ENCODE results near the gene GPC5.

Gene GPC5

GRCh38 chr13:92830821-92831220 is 1432.4 kb downstream of the GPC5 start:
- TF ChIP-seq CTCF (conservative IDR thresholded peaks at IDR 0.05; ENCODE audit: control insufficient read depth, insufficient read depth, low read depth, low read length), result no peak
- H3K4me3 ChIP-seq (ENCODE audit: control insufficient read depth, low read depth, low read length), result no peak overlapping the region
- no peak for DNase-seq (ENCODE audit: low read depth)

DNA sequence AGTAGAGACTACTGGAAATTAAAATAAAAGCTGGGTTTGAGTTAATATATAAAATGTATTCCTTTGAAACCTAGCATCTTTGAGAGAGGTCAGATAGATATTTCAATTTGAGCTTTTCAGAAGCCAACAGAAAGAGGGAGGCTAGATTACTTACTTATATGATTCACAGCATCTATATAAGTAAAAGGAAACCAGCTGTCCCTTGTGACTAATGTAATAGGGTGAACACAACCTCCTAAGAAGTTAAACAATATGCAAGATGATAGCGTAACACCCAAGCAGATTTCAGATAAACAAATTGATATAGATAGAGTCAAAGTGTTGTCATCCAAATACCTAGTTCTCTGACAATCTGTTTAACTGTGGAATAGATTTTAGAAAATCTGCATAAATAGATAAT is 1434.7 kb downstream of the GPC5 start:
- peak; percentile 13 for DNase-seq (ENCODE audit: low read depth)
- no peak for TF ChIP-seq CTCF (conservative IDR thresholded peaks at IDR 0.05; ENCODE audit: control insufficient read depth, insufficient read depth, low read depth, low read length)
- no peak overlapping the region for H3K4me3 ChIP-seq (ENCODE audit: control insufficient read depth, low read depth, low read length)

GRCh38 chr13:92836171-92836570 is 1437.8 kb downstream of the GPC5 start:
- no peak overlapping the region for H3K4me3 ChIP-seq (ENCODE audit: control insufficient read depth, low read depth, low read length)
- no peak for DNase-seq (ENCODE audit: low read depth)
- no peak for TF ChIP-seq CTCF (conservative IDR thresholded peaks at IDR 0.05; ENCODE audit: control insufficient read depth, insufficient read depth, low read depth, low read length)

GRCh38 chr13:92838786-92839185 is 1440.4 kb downstream of the GPC5 start:
- TF ChIP-seq CTCF (conservative IDR thresholded peaks at IDR 0.05; ENCODE audit: control insufficient read depth, insufficient read depth, low read depth, low read length), result no peak
- no peak overlapping the region for H3K4me3 ChIP-seq (ENCODE audit: control insufficient read depth, low read depth, low read length)
- peak; percentile 96 for DNase-seq (ENCODE audit: low read depth)

- TF ChIP-seq CTCF (conservative IDR thresholded peaks at IDR 0.05; ENCODE audit: control insufficient read depth, insufficient read depth, low read depth, low read length), result no peak
- peak; percentile 90 for DNase-seq (ENCODE audit: low read depth)
- no peak overlapping the region for H3K4me3 ChIP-seq (ENCODE audit: control insufficient read depth, low read depth, low read length)
These were observed 1443.7 kb downstream of the GPC5 start for GRCh38 chr13:92842145-92842544.

GRCh38 chr13:92843549-92843948 is 1445.1 kb downstream of the GPC5 start:
- peak; percentile 81 for DNase-seq (ENCODE audit: low read depth)
- TF ChIP-seq CTCF (conservative IDR thresholded peaks at IDR 0.05; ENCODE audit: control insufficient read depth, insufficient read depth, low read depth, low read length), result no peak

DNA sequence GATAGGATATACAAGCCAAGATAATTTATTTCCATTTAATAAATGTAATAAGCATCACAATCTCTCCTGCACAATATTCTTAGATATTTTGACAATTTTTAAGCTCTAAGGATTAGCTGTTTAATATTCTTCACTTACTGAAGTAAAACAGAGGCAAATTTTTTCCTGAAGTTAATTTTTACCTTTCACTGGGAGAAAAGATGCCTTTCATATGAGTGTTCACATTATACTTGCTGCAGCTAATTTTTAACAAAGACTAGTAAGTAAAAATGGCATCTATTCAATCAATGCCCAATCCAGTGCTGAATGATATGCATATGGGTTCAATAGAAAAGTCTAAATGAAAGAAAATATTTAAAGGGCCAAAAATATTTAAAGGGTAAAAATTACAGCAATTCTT is 1451.0 kb downstream of the GPC5 start:
- DNase-seq (ENCODE audit: low read depth), result no peak
- no peak overlapping the region for H3K4me3 ChIP-seq (ENCODE audit: control insufficient read depth, low read depth, low read length)
- no peak for TF ChIP-seq CTCF (conservative IDR thresholded peaks at IDR 0.05; ENCODE audit: control insufficient read depth, insufficient read depth, low read depth, low read length)

More at GRCh38 chr13:92843549-92843948, 1445.1 kb downstream of the GPC5 start:
- no peak overlapping the region for H3K4me3 ChIP-seq (ENCODE audit: control insufficient read depth, low read depth, low read length)
